HEK293T (cell line): ENCODE results near the gene SOCS6.

Source experiments
- BHLHE40 ChIP-seq: fragments of 450-650 bp; IDR thresholded peaks from 2 replicates; pipeline ENCODE4 v1.6.1; 2016; ENCODE audit warnings: mild to moderate bottlenecking, moderate library complexity, borderline replicate concordance
- FOXK2 ChIP-seq: fragments of 450-650 bp; IDR thresholded peaks from 2 replicates; pipeline ENCODE4 v1.6.1; 2016; ENCODE audit warnings: mild to moderate bottlenecking
- NFRKB ChIP-seq: fragments of 450-650 bp; IDR thresholded peaks from 2 replicates; pipeline ENCODE4 v1.6.1; 2016; ENCODE audit warnings: mild to moderate bottlenecking, moderate library complexity
- SP1 ChIP-seq: fragments of 450-650 bp; IDR thresholded peaks from 2 replicates; pipeline ENCODE4 v1.6.1; 2017
- ZNF384 ChIP-seq: fragments of 450-650 bp; IDR thresholded peaks from 2 replicates; pipeline ENCODE4 v1.6.1; 2016

DNA sequence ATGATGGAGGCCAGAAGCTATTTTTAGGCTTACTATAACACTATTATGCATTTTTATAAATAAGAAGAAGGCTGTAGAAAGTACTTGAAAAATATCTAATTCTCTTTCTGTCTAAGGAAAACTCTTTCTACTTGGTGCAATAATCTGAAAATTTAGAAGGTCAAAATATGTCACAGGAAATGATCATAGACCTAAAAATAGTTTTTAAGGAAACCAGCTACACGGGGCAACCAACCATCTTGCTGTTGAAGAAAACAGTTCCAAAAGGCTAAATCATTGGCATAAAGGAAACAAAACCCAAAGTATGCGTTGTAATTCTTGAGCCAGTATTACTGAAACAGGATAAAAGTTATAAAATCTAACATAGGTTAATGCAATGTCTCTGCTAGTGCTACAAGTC, 40.2 kb downstream of the SOCS6 start:
- no peak for TF ChIP-seq FOXK2
- no peak for TF ChIP-seq SP1
- TF ChIP-seq NFRKB: no peak
- TF ChIP-seq ZNF384: no peak
- TF ChIP-seq BHLHE40: no peak
